Dermis microvascular lymphatic vessel endothelial cell (primary cell): ENCODE data around the gene TMEM179. TPM values are rescaled to one million over a fixed set of nuclear protein-coding genes. Genes with fewer than 3 reads are reported as not detected.

Experiments used
- DNase-seq, 2 donors: peaks; one replicate each; pipeline versions ENCODE4 v3.0.0 to v3.0.0-alpha.2; 2010; ENCODE audit warnings: low read depth in 2 of 2
- total RNA-seq: library from RNA; depleted of rRNA; stranded (reverse); fragments of >200 nt; gene quantifications from 2 replicates; pipeline ENCODE4 v1.2.1, GENCODE V29; 2014

The TMEM179 gene
- total RNA-seq, 1 donor from 2014 or later: 0.13 TPM

- DNase-seq: no peak
Measured at GRCh38 chr14:104556256-104557021, 48.1 kb downstream of the TMEM179 start.

- DNase-seq: no peak
Measured at GRCh38 chr14:104555430-104556255, 48.9 kb downstream of the TMEM179 start.

GRCh38 chr14:104554608-104555429 lies 49.8 kb downstream of the TMEM179 start:
- DNase-seq: no peak

- DNase-seq: no peak
Measured at GRCh38 chr14:104554088-104554607, 50.4 kb downstream of the TMEM179 start.

- no peak for DNase-seq
Measured at GRCh38 chr14:104553166-104554087, 51.1 kb downstream of the TMEM179 start.

GRCh38 chr14:104552738-104553125 lies 51.8 kb downstream of the TMEM179 start:
- DNase-seq: no peak

- no peak for DNase-seq
Measured at GRCh38 chr14:104551851-104552737, 52.5 kb downstream of the TMEM179 start.

GRCh38 chr14:104550861-104551728 lies 53.5 kb downstream of the TMEM179 start:
- no peak for DNase-seq

GRCh38 chr14:104550340-104550860 lies 54.2 kb downstream of the TMEM179 start:
- DNase-seq: no peak

GRCh38 chr14:104549536-104550339 lies 54.8 kb downstream of the TMEM179 start:
- no peak for DNase-seq

GRCh38 chr14:104548802-104549535 lies 55.6 kb downstream of the TMEM179 start:
- DNase-seq: no peak

GRCh38 chr14:104547998-104548700 lies 56.4 kb downstream of the TMEM179 start:
- DNase-seq: no peak

- DNase-seq: no peak
Measured at GRCh38 chr14:104547310-104547997, 57.1 kb downstream of the TMEM179 start.

GRCh38 chr14:104546591-104547309 lies 57.8 kb downstream of the TMEM179 start:
- no peak for DNase-seq
